ENCODE results near the gene DTL. TPM values are rescaled to one million over a fixed set of nuclear protein-coding genes. Genes with fewer than 3 reads are reported as not detected.

The DTL gene
- polyA plus RNA-seq, 1 experiment: 8.3 TPM

GRCh38 chr1:212124690-212125582 is 89.4 kb downstream of the DTL start:
- no peak for DNase-seq (ENCODE audit: low read depth)
- ChIA-PET POLR2A (no interaction called here), CTCF (interaction anchor here (1.2 kb wide), 1 partner anchor 54 kb away, joined by 3 read pairs; no protein-coding TSS in a partner anchor)
- no peak for TF ChIP-seq CTCF (IDR thresholded peaks at IDR 0.05; ENCODE audit: insufficient read depth, low read depth, low read length)
- Histone ChIP-seq H3K4me3 (ENCODE audit: low read depth, low read length) (no peak overlapping the region), H3K36me3 (ENCODE audit: control insufficient read depth, insufficient read depth, low read length) (no peaks in the 10 kb centered on the region), H3K27me3 (ENCODE audit: control insufficient read depth, insufficient read depth, low read length) (no peaks in the 10 kb centered on the region)

DNA sequence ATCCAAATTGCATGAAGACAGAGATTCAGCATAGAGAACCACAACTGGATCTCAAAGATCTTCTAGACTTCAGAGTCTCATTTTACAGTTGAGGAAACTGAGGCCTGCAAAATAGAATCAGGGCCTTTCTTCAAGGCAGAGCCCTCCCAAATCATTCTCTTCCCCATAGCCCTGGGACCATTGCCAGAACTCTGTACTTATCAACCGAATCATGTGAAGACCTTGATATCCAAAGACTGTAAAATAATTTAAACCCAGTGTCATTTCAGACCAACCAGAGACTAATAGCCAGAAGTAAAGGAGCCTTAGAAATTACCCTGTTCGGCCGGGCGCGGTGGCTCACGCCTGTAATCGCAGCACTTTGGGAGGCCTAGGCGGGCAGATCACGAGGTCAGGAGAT is 90.1 kb downstream of the DTL start:
- H3K4me3 ChIP-seq (ENCODE audit: low read depth, low read length): no peak overlapping the region
- DNase-seq (ENCODE audit: low read depth): no peak
- ChIA-PET CTCF (interaction anchor here (1.2 kb wide), 1 partner anchor 54 kb away, joined by 3 read pairs; no protein-coding TSS in a partner anchor), POLR2A (no interaction called here)
- no peaks in the 10 kb centered on the region for H3K27me3 ChIP-seq (ENCODE audit: control insufficient read depth, insufficient read depth, low read length)
- TF ChIP-seq CTCF (IDR thresholded peaks at IDR 0.05; ENCODE audit: insufficient read depth, low read depth, low read length): no peak
- H3K36me3 ChIP-seq (ENCODE audit: control insufficient read depth, insufficient read depth, low read length): no peaks in the 10 kb centered on the region

DNA sequence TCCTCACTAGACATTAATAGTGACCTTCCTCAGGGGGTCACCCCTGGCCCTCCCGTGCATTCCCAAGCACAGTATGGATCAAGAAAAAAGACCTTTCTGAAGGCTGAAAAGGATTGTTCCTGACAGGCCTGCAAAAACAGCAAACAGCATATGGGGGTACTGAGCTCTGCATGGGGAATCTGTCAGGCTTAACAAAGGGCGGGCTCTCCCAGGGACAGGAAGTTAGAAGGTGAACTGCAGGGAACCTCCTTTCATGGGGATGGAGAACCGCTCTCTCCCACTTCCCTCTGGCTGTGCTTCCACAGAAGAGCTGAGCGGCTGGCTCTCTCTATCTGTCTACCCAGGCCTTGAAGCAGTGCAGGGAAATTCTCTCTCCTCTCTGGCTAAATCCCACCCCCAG is 91.7 kb downstream of the DTL start:
- Histone ChIP-seq H3K27me3 (ENCODE audit: control insufficient read depth, insufficient read depth, low read length) (no peaks in the 10 kb centered on the region), H3K36me3 (ENCODE audit: control insufficient read depth, insufficient read depth, low read length) (no peaks in the 10 kb centered on the region), H3K4me3 (ENCODE audit: low read depth, low read length) (no peak overlapping the region)
- CTCF ChIA-PET: no interaction called here
- DNase-seq (ENCODE audit: low read depth): no peak
- TF ChIP-seq CTCF (IDR thresholded peaks at IDR 0.05; ENCODE audit: insufficient read depth, low read depth, low read length): no peak
- POLR2A ChIA-PET: no interaction called here

GRCh38 chr1:212129781-212130180 is 94.2 kb downstream of the DTL start:
- ChIA-PET POLR2A (no interaction called here), CTCF (no interaction called here)
- no peak overlapping the region for H3K4me3 ChIP-seq (ENCODE audit: low read depth, low read length)
- no peaks in the 10 kb centered on the region for H3K27me3 ChIP-seq (ENCODE audit: control insufficient read depth, insufficient read depth, low read length)
- TF ChIP-seq CTCF (IDR thresholded peaks at IDR 0.05; ENCODE audit: insufficient read depth, low read depth, low read length): no peak
- DNase-seq (ENCODE audit: low read depth): no peak
- no peaks in the 10 kb centered on the region for H3K36me3 ChIP-seq (ENCODE audit: control insufficient read depth, insufficient read depth, low read length)

GRCh38 chr1:212132025-212132424 is 96.5 kb downstream of the DTL start:
- DNase-seq (ENCODE audit: low read depth): no peak
- no peaks in the 10 kb centered on the region for H3K36me3 ChIP-seq (ENCODE audit: control insufficient read depth, insufficient read depth, low read length)
- no peak for TF ChIP-seq CTCF (IDR thresholded peaks at IDR 0.05; ENCODE audit: insufficient read depth, low read depth, low read length)
- ChIA-PET CTCF (no interaction called here), POLR2A (no interaction called here)
- H3K4me3 ChIP-seq (ENCODE audit: low read depth, low read length): no peak overlapping the region
- H3K27me3 ChIP-seq (ENCODE audit: control insufficient read depth, insufficient read depth, low read length): no peaks in the 10 kb centered on the region

Measured in BJ (cell line).